Measurements from ENCODE around the gene TXK.

GRCh38 chr4:48041535-48042137 lies 92.4 kb downstream of the TXK start:
- TF ChIP-seq CTCF (IDR thresholded peaks at IDR 0.05; ENCODE audit: insufficient read depth, low read depth, low read length) (no peak), EZH2 (IDR thresholded peaks at IDR 0.05; ENCODE audit: insufficient read depth, low read length) (no peak)

Measured in astrocyte (in vitro differentiated cells and primary cell).